Suprapubic skin (tissue), 4 donors: ENCODE results near the gene ZMYM4. TPM values are rescaled to one million over a fixed set of nuclear protein-coding genes. Genes with fewer than 3 reads are reported as not detected.
A peak's percentile ranks its signal among the peaks of the same experiment; 100 is the strongest.

Experiments
- DNase-seq, 2 donors: peaks; one replicate each; pipeline ENCODE4 v3.0.0-alpha.2; 2019; ENCODE audit warnings: low spot score in 2 of 2
- H3K27ac ChIP-seq: fragments of 200-600 bp; sonication (generic); one replicate; pipeline ENCODE4 v1.5.1; 2019
- H3K27me3 ChIP-seq: fragments of 200-600 bp; sonication (generic); one replicate; pipeline ENCODE4 v1.5.1; 2019
- H3K36me3 ChIP-seq: fragments of 200-600 bp; sonication (generic); one replicate; pipeline ENCODE4 v1.5.1; 2019
- H3K4me1 ChIP-seq: fragments of 200-600 bp; sonication (generic); one replicate; pipeline ENCODE4 v1.5.1; 2019
- H3K4me3 ChIP-seq: fragments of 200-600 bp; sonication (generic); one replicate; pipeline ENCODE4 v1.5.1; 2019; ENCODE audit warnings: mild to moderate bottlenecking
- H3K9me3 ChIP-seq: fragments of 200-600 bp; sonication (generic); one replicate; pipeline ENCODE4 v1.5.1; 2019
- EP300 ChIP-seq: sonication (generic); formaldehyde crosslinking; IDR thresholded peaks from one replicate; pipeline ENCODE4 v1.6.1; 2017; ENCODE audit warnings: antibody characterized with exemption
- POLR2A ChIP-seq, 2 donors: fragments of 450-650 bp; IDR thresholded peaks; one replicate each; pipeline ENCODE4 v1.6.1; 2017; ENCODE audit warnings: antibody characterized with exemption in 2 of 2, mild to moderate bottlenecking in 2 of 2, moderate library complexity in 2 of 2
- POLR2AphosphoS5 ChIP-seq, 3 donors: sonication (generic); formaldehyde crosslinking; IDR thresholded peaks; one replicate each; pipeline ENCODE4 v1.6.1; 2017; ENCODE audit warnings: antibody characterized with exemption in 3 of 3
- WGBS: methylation state at CpG from one replicate; pipeline ENCODE4 v1.1.5; 2018; 5-methylcytosine and 5-hydroxymethylcytosine counted together
- total RNA-seq, 4 donors: library from RNA; depleted of rRNA; stranded (reverse); fragments of >200 nt; gene quantifications; one replicate each; pipeline ENCODE4 v1.1.0, GENCODE V29; 2016
- TF ChIP-seq, protein P1 (sequence below), 2 donors: fragments of 200-600 bp in 1 of 2; fragments of 450-650 bp in 1 of 2; sonication (generic) in 1 of 2; IDR thresholded peaks; one replicate each; pipeline ENCODE4 v1.5.1; 2016 to 2019; ENCODE audit warnings: antibody characterized with exemption in 2 of 2, mild to moderate bottlenecking in 1 of 2, moderate library complexity in 1 of 2

The ZMYM4 gene
- total RNA-seq, 4 donors from 2014 or later = 16.9 to 43.0 (median 19.6) TPM

DNA sequence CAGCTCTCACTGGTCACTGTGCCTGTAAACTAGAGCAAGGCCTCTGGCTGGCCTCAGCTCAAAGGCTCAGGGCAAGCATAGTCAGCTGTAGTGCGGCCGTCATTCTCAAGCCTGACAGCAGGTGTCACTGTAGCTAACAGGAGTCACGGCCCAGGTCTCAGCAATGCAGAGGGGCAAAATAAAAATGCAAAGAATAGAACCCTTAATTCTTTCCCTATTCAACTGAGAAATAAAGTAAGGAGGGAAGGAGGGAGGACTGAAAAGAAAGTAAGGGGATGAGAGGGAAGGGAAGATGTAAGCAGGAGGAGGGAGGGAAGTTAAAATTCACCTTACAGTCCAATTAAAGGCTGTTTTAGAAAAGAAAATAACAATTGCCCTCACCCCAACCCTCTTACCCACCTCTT lies 182.6 kb downstream of the ZMYM4 start:
- WGBS = 11% methylated on average over 3 of the region's 3 CpGs
- H3K4me1 ChIP-seq = peaks cover 46% of the 10 kb centered on the region
- peak; percentile 84 to 88 for DNase-seq

DNA sequence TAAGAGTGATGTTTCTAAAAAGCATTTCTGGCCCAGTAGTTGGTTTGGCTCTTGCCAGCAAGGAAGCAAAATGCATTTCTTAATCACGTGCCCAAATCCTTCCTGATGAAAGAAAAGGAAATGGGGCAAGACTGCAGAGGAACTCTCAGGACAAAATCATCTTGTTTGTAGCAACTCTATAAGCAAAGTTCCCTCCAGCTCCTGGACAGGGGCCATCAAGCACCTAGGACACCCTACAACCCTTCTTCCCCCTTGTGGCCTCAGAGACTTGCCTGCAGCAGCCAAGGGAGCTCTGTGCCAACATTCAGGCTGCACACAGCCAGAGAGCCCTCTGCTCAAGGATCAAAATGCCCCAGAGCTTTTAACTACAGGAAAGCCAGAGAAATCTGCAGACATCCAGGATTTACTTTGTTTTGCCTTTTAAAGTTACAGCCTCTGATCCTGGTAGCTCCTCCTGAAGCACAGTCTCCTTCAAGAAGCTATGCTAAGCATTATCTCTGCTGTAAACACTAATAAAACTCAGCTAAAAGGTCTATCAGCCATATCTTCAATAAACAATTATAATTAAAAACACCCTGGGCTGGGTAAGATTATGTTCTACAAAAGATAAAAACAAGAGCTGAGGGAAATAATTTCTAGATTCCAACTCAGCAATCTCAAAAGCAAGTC lies 183.7 kb downstream of the ZMYM4 start:
- peaks cover 40% of the 10 kb centered on the region for H3K36me3 ChIP-seq
- H3K27ac ChIP-seq = peak overlapping the region; percentile 36
- no peaks in the 10 kb centered on the region for H3K9me3 ChIP-seq
- no peaks in the 10 kb centered on the region for H3K27me3 ChIP-seq
- H3K4me3 ChIP-seq = no peak overlapping the region
- H3K4me1 ChIP-seq = peaks cover 46% of the 10 kb centered on the region
- no peak for TF ChIP-seq POLR2A (IDR thresholded peaks at IDR 0.05)
- no peak for TF ChIP-seq EP300
- TF ChIP-seq, protein P1, sequence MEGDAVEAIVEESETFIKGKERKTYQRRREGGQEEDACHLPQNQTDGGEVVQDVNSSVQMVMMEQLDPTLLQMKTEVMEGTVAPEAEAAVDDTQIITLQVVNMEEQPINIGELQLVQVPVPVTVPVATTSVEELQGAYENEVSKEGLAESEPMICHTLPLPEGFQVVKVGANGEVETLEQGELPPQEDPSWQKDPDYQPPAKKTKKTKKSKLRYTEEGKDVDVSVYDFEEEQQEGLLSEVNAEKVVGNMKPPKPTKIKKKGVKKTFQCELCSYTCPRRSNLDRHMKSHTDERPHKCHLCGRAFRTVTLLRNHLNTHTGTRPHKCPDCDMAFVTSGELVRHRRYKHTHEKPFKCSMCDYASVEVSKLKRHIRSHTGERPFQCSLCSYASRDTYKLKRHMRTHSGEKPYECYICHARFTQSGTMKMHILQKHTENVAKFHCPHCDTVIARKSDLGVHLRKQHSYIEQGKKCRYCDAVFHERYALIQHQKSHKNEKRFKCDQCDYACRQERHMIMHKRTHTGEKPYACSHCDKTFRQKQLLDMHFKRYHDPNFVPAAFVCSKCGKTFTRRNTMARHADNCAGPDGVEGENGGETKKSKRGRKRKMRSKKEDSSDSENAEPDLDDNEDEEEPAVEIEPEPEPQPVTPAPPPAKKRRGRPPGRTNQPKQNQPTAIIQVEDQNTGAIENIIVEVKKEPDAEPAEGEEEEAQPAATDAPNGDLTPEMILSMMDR (IDR thresholded peaks at IDR 0.05) = no peak
- TF ChIP-seq POLR2AphosphoS5 (IDR thresholded peaks at IDR 0.05) = no peak
- 17% methylated on average over 1 of the region's 1 CpG for WGBS
- DNase-seq = peak in 1 of 2 donors; percentile 79

More for the DNA sequence above, 182.6 kb downstream of the ZMYM4 start:
- TF ChIP-seq EP300 = no peak
- TF ChIP-seq, protein P1 (IDR thresholded peaks at IDR 0.05) = peak; percentile 72 to 83
- TF ChIP-seq POLR2AphosphoS5 (IDR thresholded peaks at IDR 0.05) = no peak
- TF ChIP-seq POLR2A (IDR thresholded peaks at IDR 0.05) = no peak
- Histone ChIP-seq H3K9me3 (no peaks in the 10 kb centered on the region), H3K27me3 (no peaks in the 10 kb centered on the region), H3K4me3 (no peak overlapping the region), H3K27ac (no peak overlapping the region), H3K36me3 (peaks cover 45% of the 10 kb centered on the region)

DNA sequence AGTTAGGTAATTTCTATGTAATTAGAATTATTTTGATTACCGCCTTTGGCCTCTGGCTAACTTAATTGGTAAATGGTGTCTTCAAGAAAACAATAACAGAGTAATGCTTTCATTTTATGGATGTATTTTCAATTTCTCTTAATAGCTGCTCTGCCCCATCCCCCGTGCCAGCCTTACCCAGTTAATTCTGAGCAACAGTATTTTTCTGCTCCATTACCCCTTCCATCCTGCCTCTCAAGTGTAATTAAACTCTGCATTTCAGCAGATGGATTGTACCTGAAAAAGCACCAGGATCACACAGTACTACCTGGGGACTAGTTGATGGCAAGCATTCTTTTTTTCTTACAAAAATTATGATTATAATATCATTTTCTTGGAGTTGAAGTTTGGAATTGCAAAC lies 184.5 kb downstream of the ZMYM4 start:
- WGBS = 87% methylated on average over 2 of the region's 2 CpGs
- no peak for DNase-seq
- TF ChIP-seq, protein P1 (IDR thresholded peaks at IDR 0.05) = no peak
- no peak for TF ChIP-seq POLR2AphosphoS5 (IDR thresholded peaks at IDR 0.05)
- TF ChIP-seq EP300 = no peak
- TF ChIP-seq POLR2A (IDR thresholded peaks at IDR 0.05) = no peak
- Histone ChIP-seq H3K36me3 (peaks cover 32% of the 10 kb centered on the region), H3K9me3 (no peaks in the 10 kb centered on the region), H3K4me3 (no peak overlapping the region), H3K27me3 (no peaks in the 10 kb centered on the region), H3K4me1 (peaks cover 42% of the 10 kb centered on the region), H3K27ac (no peak overlapping the region)

DNA sequence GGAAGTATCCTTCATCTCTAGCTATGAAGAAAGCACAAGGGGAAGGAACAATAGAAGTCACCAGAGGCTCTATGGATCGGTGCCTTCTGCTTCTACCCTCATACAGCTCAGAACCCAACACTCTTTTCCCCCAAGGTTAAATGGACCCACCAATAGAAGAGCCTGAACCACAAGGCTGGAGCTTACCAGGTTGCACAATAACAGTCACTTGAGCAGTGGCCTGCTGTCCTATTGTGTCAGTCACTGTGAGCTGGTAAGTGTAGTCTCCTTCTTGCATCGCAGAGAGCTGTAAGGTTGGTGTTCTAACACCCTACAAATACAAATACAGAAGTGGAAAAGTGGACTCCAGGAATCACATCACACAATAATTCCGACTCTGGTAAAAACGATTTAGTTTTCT lies 185.7 kb downstream of the ZMYM4 start:
- peaks cover 23% of the 10 kb centered on the region for H3K36me3 ChIP-seq
- WGBS = 95% methylated on average over 4 of the region's 4 CpGs
- no peak for DNase-seq
- no peaks in the 10 kb centered on the region for H3K9me3 ChIP-seq
- H3K4me1 ChIP-seq = peaks cover 37% of the 10 kb centered on the region
- no peak overlapping the region for H3K4me3 ChIP-seq
- H3K27ac ChIP-seq = no peak overlapping the region
- no peaks in the 10 kb centered on the region for H3K27me3 ChIP-seq
- TF ChIP-seq, protein P1 (IDR thresholded peaks at IDR 0.05) = no peak
- no peak for TF ChIP-seq EP300
- no peak for TF ChIP-seq POLR2A (IDR thresholded peaks at IDR 0.05)
- no peak for TF ChIP-seq POLR2AphosphoS5 (IDR thresholded peaks at IDR 0.05)

DNA sequence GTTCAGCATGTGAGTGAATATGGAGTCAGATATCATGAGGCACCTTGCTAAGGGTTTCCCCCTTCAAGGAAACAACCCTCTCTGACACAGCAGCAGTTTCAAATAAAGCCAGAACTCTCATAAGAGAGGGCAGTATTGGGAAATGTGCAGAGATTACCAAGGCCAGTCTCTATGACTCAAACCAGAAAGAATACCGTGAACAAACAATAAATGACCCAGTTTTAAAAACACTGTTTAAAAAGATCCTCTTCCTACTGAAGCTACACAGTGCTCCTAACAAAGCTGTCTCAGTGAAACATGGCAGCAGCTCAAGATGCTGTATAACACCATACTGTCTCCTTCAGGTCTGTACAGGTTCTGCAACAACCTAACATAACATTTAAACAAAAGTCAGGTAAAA lies 186.1 kb downstream of the ZMYM4 start:
- DNase-seq = no peak
- no peak for TF ChIP-seq POLR2AphosphoS5 (IDR thresholded peaks at IDR 0.05)
- Histone ChIP-seq H3K4me1 (peaks cover 37% of the 10 kb centered on the region), H3K4me3 (no peak overlapping the region), H3K9me3 (no peaks in the 10 kb centered on the region), H3K27me3 (no peaks in the 10 kb centered on the region), H3K36me3 (peaks cover 23% of the 10 kb centered on the region), H3K27ac (no peak overlapping the region)
- 55% methylated on average over 1 of the region's 1 CpG for WGBS

DNA sequence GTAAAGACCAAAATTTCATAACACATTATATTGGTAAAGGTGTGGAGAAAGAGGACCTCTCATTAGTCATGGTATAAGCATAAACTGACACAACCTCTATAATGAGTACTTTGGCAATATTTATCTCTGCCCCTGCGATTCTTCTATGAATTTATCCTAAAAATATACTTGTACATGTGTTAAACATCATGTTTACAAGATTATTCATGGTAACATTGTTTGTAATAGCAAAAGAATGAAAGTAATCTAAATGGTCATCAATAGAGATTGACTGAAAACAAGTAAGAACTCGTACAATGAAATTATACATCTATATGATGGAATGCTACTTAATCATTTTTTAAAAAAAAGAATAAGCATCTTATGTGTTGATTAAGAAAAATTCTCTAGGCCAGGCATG lies 192.3 kb downstream of the ZMYM4 start:
- DNase-seq = no peak
- H3K36me3 ChIP-seq = peaks cover 40% of the 10 kb centered on the region
- no peaks in the 10 kb centered on the region for H3K4me1 ChIP-seq
- TF ChIP-seq EP300 = no peak
- WGBS = 83% methylated on average over 2 of the region's 2 CpGs
- H3K4me3 ChIP-seq = no peak overlapping the region
- H3K9me3 ChIP-seq = no peaks in the 10 kb centered on the region
- no peak overlapping the region for H3K27ac ChIP-seq
- H3K27me3 ChIP-seq = no peaks in the 10 kb centered on the region
